Measurements from ENCODE around the gene SPX.

SPX gene

GRCh38 chr12:21580748-21581516, 54.8 kb downstream of the SPX start:
- DNase-seq (ENCODE audit: low read depth): no peak
